Measurements from ENCODE around the gene IL17RE. TPM values are rescaled to one million over a fixed set of nuclear protein-coding genes. Genes with fewer than 3 reads are reported as not detected.
A peak's percentile ranks its signal among the peaks of the same experiment; 100 is the strongest.

Gene IL17RE
- total RNA-seq, 4 donors from 2014 or later, result 0.47 to 0.85 (median 0.79) TPM

DNA sequence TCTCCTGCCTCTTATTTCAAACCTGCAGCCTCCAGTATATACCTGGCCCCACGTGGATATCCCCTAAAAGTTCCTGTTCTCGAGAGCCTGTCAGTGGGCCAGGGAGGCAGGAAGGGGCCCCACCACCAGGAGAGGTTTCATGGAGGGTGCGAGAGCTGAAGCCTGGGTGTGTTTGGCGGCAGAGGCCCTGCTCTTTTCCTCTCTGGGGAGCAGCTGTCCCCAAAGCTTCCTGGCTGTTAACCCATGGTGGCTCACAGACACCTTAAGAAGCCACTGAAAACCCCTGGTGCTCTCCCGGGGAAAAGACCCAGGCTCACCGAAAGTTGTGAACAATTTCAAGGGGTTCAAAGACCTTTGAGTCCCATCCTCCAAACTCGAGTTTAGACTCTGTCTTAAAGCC lies 48.5 kb downstream of the IL17RE start:
- Histone ChIP-seq H3K27ac (no peak overlapping the region), H3K9me3 (no peaks in the 10 kb centered on the region), H3K4me3 (no peak overlapping the region), H3K36me3 (peaks cover 0 to 19% of the 10 kb centered on the region in 2 donors), H3K4me1 (peaks cover 0 to 40% (median 14%) of the 10 kb centered on the region in 3 donors), H3K27me3 (no peaks in the 10 kb centered on the region)
- ATAC-seq, result no peak
- 17 to 27% methylated on average over 2 to 5 of the region's 7 CpGs for WGBS, 2 donors (ENCODE audit: low coverage in 1 of 2)
- no peak for TF ChIP-seq EP300 (IDR thresholded peaks at IDR 0.05)
- TF ChIP-seq, protein P1, sequence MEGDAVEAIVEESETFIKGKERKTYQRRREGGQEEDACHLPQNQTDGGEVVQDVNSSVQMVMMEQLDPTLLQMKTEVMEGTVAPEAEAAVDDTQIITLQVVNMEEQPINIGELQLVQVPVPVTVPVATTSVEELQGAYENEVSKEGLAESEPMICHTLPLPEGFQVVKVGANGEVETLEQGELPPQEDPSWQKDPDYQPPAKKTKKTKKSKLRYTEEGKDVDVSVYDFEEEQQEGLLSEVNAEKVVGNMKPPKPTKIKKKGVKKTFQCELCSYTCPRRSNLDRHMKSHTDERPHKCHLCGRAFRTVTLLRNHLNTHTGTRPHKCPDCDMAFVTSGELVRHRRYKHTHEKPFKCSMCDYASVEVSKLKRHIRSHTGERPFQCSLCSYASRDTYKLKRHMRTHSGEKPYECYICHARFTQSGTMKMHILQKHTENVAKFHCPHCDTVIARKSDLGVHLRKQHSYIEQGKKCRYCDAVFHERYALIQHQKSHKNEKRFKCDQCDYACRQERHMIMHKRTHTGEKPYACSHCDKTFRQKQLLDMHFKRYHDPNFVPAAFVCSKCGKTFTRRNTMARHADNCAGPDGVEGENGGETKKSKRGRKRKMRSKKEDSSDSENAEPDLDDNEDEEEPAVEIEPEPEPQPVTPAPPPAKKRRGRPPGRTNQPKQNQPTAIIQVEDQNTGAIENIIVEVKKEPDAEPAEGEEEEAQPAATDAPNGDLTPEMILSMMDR (IDR thresholded peaks at IDR 0.05), result no peak
- no peak for TF ChIP-seq POLR2A (IDR thresholded peaks at IDR 0.05)
- TF ChIP-seq POLR2AphosphoS5 (IDR thresholded peaks at IDR 0.05), result no peak

DNA sequence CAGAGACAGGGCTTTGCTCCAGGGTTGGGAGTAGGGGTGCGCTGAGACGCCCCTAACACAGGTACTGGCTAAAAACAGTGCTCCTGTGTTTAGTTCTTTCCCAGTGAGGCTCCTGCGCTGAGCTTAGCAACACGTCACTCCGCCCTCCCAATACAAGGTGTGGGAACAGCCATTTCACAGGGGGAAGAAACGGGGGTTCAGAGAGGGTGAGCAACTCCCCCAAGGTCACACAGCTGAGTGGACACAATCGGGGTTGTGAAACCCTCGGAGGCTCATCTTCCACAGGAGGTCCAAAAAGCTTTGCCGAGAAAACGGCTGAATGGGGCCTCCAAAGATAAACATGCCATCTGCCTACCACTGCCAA lies 48.9 kb downstream of the IL17RE start:
- no peak for ATAC-seq
- H3K27ac ChIP-seq, result no peak overlapping the region

DNA sequence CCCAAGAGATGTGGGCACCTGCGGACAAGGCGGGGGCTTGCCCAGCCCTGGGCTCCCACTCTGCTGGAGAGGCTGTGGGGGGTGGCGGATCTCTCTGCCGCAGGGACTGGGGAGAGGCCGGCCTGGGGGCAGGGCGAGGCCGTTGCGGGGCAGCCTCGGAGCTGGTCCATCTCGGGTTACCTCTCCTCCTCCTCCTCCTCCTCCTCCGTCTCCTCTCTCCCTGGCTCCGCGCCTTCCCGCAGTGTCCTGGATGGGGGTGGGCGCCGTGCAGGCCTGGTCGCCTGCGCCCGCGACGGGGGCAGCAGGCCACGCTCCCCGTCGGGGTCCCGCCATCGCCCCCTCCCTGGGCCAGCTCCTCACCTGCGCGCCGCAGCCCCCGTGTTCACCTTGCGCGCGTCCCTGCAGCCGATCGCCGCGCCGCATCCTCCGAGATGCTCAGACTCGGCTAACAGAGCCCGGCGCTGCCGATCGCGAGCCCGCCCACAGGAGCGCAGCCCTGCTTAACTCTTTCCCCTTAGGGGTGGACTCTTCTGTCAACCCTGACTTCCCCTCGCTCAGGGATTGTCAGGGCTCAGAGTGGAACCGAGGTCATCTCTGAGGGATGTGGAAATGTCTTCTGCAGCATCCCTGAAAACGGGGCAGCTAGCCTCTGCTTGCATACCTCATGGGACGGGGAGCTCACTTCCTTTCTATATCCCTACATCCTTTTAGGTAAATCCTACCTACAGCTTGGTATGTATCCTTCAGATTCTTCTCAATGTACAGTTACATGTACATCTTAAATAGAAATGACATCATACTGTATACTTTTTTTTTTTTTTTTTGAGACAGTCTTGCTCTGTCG lies 49.5 kb downstream of the IL17RE start, which contains the start of gene PRRT3:
Gene PRRT3, minus strand, starts transcription at position 447 of the 844 bp plus-strand sequence. CDS start 2,293 bp downstream, outside the sequence.
- peak within 1 kb of the TSS in 1 of 4 donors; percentile 30 for H3K27ac ChIP-seq
- H3K9me3 ChIP-seq, result no peaks in the 10 kb centered on the region
- ATAC-seq, result peak; percentile 62
- peak within 1 kb of the TSS; percentile 53 to 62 for H3K4me3 ChIP-seq
- no peaks in the 10 kb centered on the region for H3K27me3 ChIP-seq
- TF ChIP-seq EP300 (IDR thresholded peaks at IDR 0.05) (no peak), POLR2AphosphoS5 (IDR thresholded peaks at IDR 0.05) (no peak), POLR2A (IDR thresholded peaks at IDR 0.05) (no peak)
- TF ChIP-seq, protein P1 (IDR thresholded peaks at IDR 0.05), result no peak
- peaks cover 0 to 30% (median 14%) of the 10 kb centered on the region in 3 donors for H3K4me1 ChIP-seq
- H3K36me3 ChIP-seq, result peaks cover 0 to 19% of the 10 kb centered on the region in 2 donors
- 4 to 23% methylated on average over 3 to 26 of the region's 52 CpGs for WGBS, 2 donors (ENCODE audit: low coverage in 1 of 2)

More for the DNA sequence above, 48.9 kb downstream of the IL17RE start:
- H3K9me3 ChIP-seq, result no peaks in the 10 kb centered on the region
- H3K36me3 ChIP-seq, result peaks cover 0 to 19% of the 10 kb centered on the region in 2 donors
- 8 to 21% methylated on average over 5 to 8 of the region's 10 CpGs for WGBS, 2 donors (ENCODE audit: low coverage in 1 of 2)
- H3K4me3 ChIP-seq, result peak overlapping the region; percentile 53 to 62
- peaks cover 0 to 36% (median 14%) of the 10 kb centered on the region in 3 donors for H3K4me1 ChIP-seq
- TF ChIP-seq POLR2AphosphoS5 (IDR thresholded peaks at IDR 0.05), result no peak
- TF ChIP-seq POLR2A (IDR thresholded peaks at IDR 0.05), result no peak
- TF ChIP-seq, protein P1 (IDR thresholded peaks at IDR 0.05), result no peak
- TF ChIP-seq EP300 (IDR thresholded peaks at IDR 0.05), result no peak
- H3K27me3 ChIP-seq, result no peaks in the 10 kb centered on the region

DNA sequence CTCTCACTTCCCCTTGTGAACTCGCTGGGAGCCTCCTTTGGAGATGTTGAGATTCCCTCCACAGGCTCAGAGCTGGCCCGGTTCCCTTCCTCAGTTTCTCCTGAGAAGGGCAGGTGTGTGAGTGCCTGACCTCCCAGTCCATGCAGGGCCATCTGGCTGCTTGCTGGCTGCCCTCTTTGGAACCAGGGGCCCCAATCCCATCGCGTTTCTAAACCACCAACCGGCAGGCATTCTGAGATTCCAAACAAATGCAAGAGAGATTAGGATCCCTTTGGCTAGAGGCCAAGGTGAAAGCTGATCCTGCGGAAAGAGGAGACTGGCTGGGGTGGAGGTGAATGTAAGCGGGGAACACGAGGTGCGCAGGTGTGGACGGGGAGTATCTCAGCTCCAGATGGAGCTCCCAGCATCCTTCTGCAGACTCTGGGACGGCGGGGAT lies 52.4 kb downstream of the IL17RE start:
- no peak for ATAC-seq
- H3K36me3 ChIP-seq, result peaks cover 0 to 16% of the 10 kb centered on the region in 2 donors
- WGBS, 2 donors (ENCODE audit: low coverage in 1 of 2), result 38 to 54% methylated on average over 4 to 8 of the region's 12 CpGs
- H3K4me3 ChIP-seq, result no peak overlapping the region
- H3K9me3 ChIP-seq, result no peaks in the 10 kb centered on the region
- no peaks in the 10 kb centered on the region for H3K27me3 ChIP-seq
- TF ChIP-seq EP300 (IDR thresholded peaks at IDR 0.05) (no peak), POLR2A (IDR thresholded peaks at IDR 0.05) (no peak), POLR2AphosphoS5 (IDR thresholded peaks at IDR 0.05) (no peak)
- TF ChIP-seq, protein P1 (IDR thresholded peaks at IDR 0.05), result no peak
- H3K27ac ChIP-seq, result no peak overlapping the region
- H3K4me1 ChIP-seq, result peaks cover 0 to 16% (median 6%) of the 10 kb centered on the region in 3 donors
